GM19035 (cell line): ENCODE data around the gene ZRANB2.

Experiments used
- ATAC-seq: cut with Tn5 transposase; IDR thresholded peaks from one replicate; pipeline ENCODE4 v1.9.1; 2021; ENCODE audit not compliant: unreplicated experiment

Gene ZRANB2

DNA sequence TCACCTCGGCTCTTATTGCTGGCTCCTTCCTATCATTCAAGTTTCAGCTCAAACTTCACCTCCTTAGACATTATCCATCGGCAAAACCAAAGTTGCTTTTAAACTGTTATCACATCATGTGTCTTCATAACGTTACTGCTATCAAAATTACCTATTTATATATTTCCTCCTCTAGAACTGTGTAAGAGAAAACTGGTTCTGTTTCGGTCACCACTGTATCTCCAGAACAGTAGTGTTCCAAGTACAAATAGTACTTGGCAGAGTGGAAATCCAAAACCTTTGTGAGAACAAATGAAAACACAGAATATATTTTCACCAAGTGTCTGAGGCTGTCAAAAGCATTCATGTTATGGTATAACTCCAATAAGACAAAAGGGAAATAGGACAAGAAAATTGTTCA is 9.1 kb downstream of the ZRANB2 start:
- no peak for ATAC-seq

DNA sequence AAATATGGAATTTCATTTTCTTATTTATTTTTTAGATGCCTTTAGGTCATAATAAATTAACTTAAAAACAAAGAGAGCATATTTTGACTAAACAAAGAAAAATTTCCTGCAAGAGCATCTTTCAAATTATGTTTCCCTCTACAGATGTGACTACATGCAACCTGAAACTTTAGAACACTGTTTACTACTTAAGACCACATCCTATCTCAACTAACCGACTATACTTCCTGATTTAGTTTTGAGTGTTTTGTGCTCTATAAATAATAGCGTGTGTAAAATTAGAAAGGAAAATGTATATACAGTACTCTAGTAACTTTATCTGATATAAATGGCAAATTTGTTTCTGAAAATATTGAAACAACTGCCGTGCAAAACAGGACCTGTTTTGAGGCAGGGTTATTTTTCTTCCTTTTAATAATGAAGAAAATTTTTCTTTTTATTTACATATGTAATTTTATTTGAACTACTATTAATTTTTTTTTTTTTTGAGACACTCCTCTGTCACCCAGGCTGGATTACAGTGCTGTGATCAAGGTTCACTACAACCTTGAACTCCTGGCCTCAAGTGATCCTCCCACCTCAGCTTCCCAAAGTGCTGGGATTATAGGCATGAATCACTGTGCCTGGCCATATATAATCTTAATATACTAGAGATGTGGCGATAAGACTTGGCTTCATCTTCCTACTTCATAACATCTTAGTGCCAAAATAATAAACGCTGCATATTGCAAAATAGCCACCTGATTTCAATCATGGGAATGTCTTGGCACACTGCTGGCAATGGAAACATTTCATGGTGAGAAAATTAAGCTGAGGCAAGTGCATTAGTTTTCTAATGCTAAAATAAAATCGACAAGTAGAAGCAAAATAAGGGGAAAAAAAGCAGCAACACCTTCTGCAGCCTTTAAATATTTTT is 12.3 kb downstream of the ZRANB2 start:
- peak; percentile 79 for ATAC-seq

- ATAC-seq = no peak
Observed at GRCh38 chr1:71054791-71055190, 26.0 kb downstream of the ZRANB2 start.

DNA sequence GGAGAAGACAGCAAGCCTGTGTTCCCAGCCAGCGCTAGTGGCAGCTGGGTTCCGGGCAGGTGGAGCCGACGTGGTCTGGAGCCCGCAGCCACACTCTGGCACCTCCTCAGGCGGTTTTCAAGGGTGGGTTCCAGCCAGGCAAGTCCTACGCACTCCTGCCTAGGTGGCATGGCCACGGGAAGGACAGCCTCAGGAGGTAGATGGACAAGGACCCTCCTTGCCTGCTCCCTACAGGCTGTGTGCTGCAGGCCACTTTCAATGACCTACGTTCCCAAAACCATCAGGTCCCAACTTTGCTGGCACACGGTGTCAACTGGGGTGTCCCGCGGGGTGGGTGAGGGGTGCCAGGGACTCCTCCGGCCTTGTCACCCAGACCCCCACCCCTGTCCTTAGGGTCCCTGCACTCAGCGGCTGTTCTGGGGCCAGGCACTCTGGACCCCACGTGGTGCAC is 26.5 kb downstream of the ZRANB2 start:
- no peak for ATAC-seq

DNA sequence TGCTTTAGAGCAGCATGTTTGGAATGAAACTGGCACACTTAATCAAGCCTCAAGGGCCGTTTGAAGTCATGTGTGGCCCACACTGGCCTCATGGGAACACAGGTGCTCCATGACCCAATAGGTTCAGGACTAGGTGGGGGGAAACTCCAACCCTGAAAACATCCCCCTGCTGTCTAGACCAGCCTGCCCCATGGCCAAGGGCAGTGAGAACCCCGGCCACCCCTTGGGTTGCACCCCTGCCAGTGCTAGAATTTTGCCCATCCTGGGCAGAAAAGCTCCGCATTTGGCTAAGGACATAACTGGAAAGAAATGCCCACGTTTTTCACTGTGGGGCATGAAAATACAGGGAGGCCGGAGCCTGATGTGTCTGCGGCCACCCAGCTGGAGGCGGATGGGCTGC is 27.1 kb downstream of the ZRANB2 start:
- ATAC-seq = no peak

GRCh38 chr1:71053146-71053545 is 27.7 kb downstream of the ZRANB2 start:
- no peak for ATAC-seq

- ATAC-seq = peak; percentile 61
Observed at GRCh38 chr1:71049951-71050598, 30.8 kb downstream of the ZRANB2 start.

DNA sequence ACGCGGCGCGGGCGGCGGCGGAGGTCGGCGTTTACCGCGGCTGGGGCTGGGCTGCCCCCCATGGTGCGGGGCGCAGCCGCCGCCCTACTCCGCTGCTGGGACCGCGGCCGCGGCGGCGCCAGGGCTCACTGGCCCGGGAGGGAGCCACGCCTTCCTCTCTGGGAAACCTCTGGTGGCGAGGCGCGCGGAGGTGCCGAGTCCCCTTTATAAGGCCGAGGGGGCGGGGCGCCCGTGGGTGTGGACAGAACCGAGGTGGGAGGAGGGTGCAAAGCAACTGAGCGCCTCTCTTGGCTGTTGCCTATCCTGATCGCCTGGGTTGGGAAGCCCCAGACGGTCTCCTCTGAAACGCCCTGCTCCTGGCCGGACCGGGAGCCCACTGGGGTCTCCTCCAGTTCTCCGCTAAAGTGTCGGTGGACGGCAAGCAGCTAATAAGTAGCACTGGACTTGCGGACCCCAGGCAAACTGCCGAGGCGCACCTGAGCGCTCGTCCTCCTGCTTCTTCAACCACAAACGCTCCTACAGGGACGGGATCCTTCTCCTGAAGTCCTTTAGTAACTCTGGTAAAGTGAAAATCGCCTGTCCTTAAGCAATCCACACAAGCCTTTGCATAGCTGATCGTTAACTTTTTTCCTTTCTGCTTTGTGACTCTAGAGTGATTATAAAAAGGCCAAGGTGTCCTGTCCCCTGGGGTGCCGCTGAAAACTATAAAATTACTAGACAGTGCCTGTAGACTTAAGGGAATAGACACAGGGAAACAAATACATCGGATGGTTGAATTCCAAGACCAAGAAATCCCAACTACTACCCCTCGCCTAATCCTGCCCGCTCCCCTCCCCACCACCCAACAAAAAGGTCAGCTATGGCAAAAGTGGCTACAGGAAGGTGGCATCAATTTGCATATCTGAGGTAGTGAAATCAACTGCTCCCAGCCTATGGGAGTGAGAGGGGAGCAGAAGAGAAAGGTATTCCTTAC is 32.9 kb downstream of the ZRANB2 start, which contains the start of gene PTGER3:
TSS of gene PTGER3 (minus strand) at position 182 of the 973 bp plus-strand sequence. CDS start 239 bp downstream, outside the sequence.
- ATAC-seq = peak; percentile 37

DNA sequence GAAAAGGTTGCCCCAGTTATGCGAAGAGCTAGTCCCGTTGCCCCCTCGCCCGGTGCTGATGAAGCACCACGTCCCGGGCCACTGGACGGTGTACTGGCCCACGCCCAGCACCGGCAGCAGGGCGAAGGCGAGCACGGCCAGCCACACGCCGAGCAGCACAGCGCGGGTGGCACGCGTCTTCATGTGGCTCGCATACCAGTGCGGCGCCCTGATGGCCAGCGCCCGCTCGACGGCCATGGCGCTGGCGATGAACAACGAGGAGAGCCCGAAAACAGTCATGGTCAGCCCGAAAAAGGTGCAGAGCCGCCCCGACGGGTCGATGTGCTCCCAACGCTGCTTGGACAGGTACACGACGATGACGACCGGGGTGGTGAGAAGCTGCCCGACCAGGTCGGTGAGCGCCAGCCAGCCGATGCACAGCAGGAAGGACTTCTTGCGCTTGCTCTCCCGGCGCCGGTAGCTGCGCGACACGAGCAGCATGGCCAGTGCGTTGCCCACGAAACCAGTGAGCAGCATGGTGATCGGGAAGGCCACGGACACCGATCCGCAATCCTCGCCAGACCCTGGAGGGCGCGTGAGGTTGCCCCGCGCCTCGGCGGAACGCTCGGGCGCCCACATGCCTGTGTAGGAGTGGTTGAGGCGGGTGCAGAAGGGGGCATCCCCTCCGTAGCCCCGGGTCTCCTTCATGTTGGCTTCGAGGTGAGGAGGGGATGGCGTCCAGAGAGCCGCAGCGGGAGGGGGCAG is 33.8 kb downstream of the ZRANB2 start:
- peak; percentile 27 for ATAC-seq

GRCh38 chr1:71045463-71046028 is 35.3 kb downstream of the ZRANB2 start:
- ATAC-seq = no peak

DNA sequence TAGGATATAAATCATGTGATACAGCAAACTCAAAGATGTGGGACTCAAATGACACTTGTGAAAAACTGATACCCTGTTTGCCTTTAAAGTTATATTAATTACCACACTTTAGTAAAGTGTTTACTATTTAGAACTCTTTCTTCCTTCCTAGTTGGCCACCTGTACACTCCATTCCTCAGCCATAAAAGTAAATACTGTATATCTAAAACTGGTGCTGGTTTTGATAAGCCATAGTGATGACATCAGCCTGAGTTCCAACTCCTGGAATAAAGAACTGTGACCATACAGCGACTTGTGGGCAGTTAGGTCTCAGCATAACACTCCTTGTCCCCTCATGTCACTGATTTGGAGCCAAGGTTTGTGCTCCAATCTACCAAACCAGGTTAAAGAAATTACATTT is 36.0 kb downstream of the ZRANB2 start:
- no peak for ATAC-seq

GRCh38 chr1:71043065-71043464 is 37.8 kb downstream of the ZRANB2 start:
- ATAC-seq = no peak

DNA sequence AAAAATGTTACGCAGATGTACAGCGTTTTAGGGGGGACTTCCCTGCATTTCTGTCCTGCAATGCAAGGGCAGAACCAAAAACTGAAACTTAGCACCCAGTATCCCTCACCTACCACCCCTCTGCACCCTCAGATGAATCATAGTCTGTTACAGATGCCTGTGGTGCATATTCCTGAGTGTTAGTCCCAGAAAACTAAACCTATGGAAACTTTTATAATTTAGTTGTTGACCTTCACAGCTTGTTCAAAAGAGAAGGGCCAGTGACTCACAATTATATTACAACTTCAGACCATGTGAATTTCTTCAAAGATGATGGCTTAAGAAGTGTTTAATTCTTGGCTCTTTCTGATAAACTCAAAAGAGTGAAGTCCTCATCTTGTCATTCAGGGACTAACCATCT is 39.0 kb downstream of the ZRANB2 start:
- ATAC-seq = no peak

DNA sequence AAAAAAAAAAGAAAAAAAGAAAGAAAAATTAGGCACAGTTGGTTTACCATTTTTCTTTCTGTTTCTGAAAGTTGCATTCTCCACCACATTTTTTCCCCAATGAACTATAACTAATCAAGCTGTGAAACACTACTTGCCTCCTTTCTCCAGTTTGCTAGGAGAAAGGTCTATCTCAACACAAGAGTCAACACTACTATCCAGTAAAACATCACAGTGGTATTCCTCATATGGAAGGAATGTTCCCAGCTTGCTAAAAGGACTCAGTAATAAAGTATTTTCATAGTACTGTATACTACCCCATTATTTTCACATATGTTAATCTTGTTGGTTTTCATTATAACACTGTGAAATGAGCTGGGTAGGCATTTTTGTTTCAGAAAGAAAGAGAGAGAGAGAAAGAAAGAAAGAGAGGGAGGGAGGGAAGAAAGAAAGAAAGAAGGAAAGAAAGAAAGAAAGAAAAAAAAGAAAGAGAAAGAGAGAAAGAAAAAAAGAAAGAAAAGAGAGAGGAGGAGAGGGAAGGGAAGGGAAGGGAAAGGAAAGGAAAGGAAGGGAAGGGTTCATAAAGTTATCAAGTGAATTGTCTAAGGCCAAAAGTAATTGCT is 41.1 kb downstream of the ZRANB2 start:
- no peak for ATAC-seq

- no peak for ATAC-seq
Observed at GRCh38 chr1:71038942-71039341, 41.9 kb downstream of the ZRANB2 start.

- ATAC-seq = no peak
Observed at GRCh38 chr1:71037829-71038620, 42.8 kb downstream of the ZRANB2 start.

GRCh38 chr1:71037066-71037465 is 43.8 kb downstream of the ZRANB2 start:
- ATAC-seq = no peak

DNA sequence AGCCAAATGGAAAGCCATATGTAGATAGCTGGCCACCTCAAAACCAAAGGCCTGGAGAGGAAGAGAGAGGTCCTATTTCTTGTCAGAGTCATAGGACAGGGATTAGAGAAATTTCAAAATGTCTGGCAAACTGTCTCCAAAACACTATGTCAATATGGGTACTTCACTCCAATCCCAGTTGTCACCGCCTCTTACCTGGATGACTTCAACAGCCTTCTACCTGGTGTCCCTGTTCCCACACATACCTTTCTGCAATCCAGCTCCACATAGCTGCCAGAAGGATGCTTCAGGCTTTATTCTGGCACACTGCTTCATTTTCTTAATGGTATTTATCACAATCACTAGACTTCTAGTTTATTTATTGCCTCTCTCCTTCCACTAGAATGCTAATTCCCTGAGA is 47.7 kb downstream of the ZRANB2 start:
- ATAC-seq = no peak

GRCh38 chr1:71031426-71031825 is 49.4 kb downstream of the ZRANB2 start:
- no peak for ATAC-seq
